Stimulated activated CD8-positive, alpha-beta memory T cell treated with anti-CD3 and anti-CD28 coated beads, Interleukin-7, amount 100 ng/mL, for 24 hours (primary cell): ENCODE results near the gene CORIN.
"Not testable (repeated sequence)": the region's sequence is repeated elsewhere in the genome, so short reads cannot be mapped to it uniquely, and the experiment has no call there.

ENCODE experiments used
- DNase-seq: peaks from one replicate; pipeline ENCODE4 v3.0.0-alpha.2; 2020; ENCODE audit warnings: low read depth

Gene CORIN

DNA sequence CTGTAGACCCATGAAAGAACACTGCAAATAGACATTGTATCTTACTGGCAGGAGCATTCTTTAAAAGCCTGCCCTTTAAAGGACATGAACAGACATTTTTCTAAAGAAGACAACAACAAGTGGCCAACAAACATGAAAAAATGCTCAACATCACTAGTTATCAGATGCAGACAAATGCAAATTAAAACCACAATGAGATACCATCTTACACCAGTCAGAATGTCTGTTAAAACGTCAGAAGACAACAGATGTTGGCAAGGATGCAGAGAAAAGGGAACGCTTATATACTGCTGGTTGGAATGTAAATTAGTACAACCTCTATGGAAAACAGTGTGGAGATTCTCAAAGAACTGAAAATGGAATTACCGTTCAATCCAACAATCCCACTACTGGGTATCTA, 275.6 kb downstream of the CORIN start:
- no peak for DNase-seq

DNA sequence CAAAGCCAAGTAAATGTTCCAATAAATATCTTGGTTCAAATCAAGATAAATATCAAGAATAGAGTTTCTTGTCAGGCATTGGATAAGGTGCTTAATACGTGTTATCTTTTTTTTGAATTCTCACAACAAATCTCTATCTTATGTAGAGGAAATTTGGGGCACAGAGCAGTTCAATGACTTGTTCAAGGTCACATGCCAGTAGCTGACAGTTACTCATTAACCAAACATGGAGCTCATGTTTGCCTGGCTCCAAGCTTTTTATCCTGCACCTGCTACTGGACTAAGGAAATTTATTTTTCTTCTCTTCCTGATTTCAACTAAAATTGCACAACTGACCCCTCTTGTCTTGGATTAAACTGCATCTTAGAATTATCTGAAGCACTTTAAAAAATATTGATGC, 276.5 kb downstream of the CORIN start:
- DNase-seq: no peak

DNA sequence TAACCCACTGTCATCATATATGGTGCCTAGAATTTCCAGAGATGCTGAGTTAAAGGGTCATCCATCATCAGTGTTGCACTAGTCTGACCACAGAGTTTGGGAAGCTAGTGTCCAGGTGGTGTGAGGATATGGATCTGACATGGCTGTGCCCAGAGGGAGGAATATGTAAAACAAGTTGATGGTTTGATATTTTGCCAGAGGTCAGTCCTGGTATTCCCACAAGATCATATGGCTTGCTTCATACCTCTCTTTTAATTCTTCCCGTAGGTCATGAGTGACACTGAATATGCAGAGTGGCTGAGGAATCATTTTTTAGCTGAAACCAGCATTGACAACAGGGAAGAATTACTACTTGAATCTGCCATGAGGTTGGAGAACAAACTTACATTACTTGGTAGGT, 277.2 kb downstream of the CORIN start:
- no peak for DNase-seq

DNA sequence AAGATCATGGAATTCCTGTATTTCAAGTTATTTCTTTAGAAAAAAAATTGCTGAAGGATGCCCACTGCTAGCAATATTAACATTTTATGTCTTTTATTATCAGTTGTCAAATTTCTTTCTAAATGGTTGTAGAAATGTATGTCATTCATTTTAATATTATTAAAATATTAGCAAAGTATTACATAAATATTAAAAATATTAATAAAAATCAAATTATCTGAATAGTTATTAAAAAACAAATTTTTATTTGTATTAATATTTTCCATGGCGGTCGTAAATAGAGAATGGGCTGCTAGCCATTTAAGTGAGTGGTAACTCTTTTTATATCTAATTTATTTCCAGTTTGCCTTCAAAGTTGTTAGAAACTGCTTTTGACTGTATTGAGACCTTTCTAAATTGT, 280.6 kb downstream of the CORIN start:
- DNase-seq: no peak

DNA sequence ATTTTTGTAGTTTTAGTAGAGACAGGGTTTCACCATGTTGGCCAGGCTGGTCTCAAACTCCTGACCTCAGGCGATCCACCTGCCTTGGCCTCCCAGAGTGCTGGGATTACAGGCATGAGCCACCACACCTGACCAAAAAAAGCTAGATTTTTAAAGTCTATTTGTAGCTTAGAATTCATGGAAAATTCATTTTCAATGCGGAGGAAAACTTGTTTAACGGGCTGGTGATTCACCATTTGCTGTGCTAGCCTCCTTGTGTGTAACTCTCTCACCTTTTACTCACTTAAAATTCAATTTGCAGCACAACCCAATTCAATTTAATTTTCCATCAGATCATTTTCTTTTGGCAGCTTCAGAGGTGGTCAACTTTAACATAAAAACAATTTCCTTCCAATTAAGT, 281.9 kb downstream of the CORIN start:
- DNase-seq: not testable (repeated sequence)

DNA sequence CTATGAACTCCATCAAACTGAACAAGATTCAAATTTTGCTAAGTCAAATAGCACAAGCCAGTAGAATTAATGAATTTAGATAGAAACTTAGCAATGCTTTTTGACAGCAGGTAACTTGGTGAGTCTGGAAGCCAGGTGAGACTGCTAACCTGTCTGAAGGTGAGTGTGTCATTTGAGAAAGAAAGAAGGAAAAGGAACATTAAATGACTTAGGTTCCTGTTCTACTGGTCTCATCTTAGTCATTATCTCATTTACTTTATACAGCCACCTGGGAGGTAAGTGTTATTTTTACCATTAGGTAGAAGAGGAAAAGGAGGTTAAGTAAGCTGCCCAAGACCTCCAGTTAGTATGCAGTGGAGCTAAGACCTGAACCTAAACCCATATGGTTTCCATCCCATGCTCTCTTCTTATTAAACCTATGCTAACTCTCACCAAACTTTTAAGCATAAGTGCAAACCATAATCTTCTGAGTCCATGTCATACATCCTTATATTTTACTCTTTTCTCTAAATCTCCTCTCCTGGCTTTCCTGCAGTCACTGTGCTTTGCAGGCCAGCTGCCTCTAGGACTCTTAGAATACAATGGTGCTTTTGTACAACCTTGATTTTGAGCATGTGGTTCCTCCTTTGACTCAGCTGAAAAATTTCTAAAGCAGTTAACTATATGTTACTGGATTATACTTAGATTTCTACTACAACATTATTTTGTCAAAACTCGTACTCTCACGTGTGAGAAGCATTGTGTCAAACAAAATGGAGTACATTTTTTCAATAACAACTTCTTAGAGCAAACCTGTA, 284.3 kb downstream of the CORIN start:
- DNase-seq: no peak

DNA sequence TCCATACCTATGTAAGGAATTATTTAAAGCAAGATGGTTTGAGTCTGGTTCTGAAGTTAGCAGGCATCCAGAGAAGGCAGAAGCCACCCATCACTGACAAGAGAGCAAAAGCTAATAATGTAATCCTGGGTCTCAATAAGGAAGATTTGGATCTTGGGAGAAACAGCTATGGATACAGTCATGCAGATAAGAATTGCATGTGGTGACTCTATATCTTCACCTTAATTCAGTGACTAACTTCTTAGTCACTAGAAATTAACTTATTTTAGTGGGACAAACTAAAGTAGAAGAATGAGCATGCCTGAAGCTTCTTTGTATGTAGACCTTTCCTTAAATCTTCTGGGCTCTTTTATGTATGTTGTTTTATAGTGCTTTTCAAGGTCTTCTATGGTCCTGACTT, 286.2 kb downstream of the CORIN start:
- DNase-seq: no peak

DNA sequence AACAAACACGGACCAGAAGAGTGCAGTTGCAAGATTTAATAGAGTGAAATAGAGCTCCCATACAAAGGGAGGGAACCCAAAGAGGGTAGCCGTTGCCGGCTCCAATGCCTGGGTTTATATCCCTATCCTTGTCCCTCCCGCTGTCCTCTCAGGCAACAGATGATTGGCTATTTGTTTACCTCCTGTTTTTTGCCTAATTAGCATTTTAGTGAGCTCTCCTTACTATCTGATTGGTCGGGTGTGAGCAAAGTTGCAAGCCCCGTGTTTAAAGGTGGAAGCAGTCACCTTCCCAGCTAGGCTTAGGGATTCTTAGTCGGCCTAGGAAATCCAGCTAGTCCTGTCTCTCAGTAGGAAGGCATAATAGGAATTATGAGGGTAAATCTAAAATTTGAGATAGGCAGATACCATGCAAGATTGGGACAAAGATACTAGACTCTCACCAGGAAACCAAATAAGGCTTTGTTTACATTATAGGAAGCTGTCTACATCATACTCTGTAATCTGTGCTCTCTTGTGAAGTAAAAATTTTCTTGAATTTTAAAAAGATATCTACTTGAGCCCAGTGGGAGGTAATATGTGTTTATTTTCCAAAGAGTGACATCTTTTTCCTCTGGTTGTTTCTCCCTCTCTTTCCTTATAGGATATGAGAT, 286.8 kb downstream of the CORIN start:
- DNase-seq: no peak

DNA sequence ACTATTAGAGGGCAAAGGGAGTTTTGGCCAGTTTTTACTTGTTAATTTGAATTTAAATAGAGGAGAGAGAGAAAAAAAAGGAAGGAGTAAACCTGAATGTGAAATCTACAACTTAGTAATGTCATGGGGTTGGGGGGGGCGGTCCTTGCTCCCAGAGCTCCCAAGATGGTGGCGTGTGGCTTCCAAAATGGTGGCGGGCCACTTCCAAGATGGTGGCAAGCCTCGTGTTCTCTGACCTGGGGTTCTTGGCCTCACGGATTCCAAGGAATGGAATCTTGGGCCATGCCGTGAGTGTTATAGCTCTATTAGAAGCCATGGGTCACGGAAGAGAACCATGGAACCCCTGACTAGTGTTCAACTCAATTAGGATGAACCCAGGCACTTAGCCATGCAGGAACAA, 287.5 kb downstream of the CORIN start:
- not testable (repeated sequence) for DNase-seq
